NOMO-1 treated with dmso at 0.1 percent for 144 hours (cell line): ENCODE data around the gene NLRP12.
"Not testable (repeated sequence)": the region's sequence is repeated elsewhere in the genome, so short reads cannot be mapped to it uniquely, and the experiment has no call there.

Experiments used
- DNase-seq: peaks from one replicate; lab custom pipeline; 2025; ENCODE audit not compliant: unreplicated experiment; lab: John Stamatoyannopoulos, UW

Gene NLRP12

GRCh38 chr19:53785196-53785889 lies 38.8 kb downstream of the NLRP12 start:
- no peak for DNase-seq

DNA sequence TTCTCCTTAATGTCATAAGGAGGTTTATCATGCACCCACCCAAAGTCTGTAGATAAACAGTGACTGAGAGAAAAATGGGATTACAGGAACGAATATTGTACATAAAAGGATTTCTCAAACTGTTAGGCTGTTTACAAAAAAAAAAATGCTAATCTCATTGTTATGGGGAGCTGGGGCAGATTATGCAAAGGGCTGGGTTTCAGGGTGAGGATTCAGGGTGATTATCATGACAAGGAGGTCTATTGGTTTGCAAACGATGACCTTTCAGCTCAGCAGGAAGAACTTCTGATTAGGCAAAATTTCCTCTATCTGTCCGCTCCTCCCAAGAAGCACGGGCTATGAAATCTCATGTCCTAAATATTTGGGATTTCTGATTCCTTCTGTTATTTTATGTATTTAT lies 41.4 kb downstream of the NLRP12 start:
- no peak for DNase-seq

DNA sequence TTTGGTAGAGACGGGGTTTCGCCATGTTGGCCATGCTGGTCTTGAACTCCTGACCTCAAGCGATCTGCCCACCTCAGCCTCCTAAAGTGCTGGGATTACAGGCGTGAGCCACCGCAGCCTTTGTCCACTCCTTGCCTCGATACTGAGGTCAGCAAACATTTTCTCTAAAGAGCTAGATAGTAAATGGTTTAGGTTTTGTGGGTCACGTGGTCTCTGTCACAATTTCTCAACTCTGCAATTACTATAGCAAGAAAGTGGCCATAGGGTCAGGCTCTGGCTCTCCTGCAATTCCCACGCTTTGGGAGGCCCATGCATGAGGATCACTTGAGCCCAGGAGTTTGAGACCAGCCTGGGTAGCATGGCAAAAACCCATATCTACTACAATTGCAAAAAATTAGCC lies 42.8 kb downstream of the NLRP12 start:
- DNase-seq = not testable (repeated sequence)

DNA sequence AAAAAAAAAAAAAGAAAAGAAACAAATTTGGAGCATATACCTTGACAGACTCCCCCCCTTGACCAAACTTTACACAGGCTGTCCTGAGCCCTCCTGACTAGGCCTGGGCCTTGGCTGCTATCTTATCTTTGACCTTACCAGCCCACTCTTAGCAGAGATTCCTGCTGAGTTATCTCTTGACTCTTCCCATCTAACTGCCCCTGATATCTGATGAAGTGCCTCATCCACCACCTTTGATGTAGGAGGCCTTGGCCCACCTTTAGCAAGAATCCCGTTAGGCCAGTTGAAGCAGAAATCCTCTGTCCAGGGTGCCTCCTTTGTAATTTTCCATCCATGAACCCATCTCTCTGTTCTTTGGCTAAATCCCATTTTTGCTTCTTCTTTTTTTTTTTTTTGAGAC lies 43.6 kb downstream of the NLRP12 start:
- DNase-seq = no peak

DNA sequence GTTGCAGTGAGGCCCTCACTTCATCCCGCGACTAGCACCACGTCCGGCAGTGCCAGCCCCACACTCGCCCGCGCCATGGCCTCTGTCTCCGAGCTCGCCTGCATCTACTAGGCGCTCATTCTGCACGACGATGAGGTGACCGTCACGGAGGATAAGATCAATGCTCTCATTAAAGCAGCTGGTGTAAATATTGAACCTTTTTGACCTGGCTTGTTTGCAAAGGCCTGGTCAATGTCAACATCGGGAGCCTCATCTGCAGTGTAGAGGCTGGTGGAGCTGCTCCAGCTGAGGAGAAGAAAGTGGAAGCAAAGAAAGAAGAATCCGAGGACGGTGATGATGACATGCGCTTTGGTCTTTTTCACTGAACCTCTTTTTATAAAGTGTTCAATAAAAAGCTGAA lies 48.6 kb downstream of the NLRP12 start:
- no peak for DNase-seq

- DNase-seq = not testable (repeated sequence)
These were observed 49.6 kb downstream of the NLRP12 start for GRCh38 chr19:53774491-53774890.

GRCh38 chr19:53773999-53774398 lies 50.1 kb downstream of the NLRP12 start:
- no peak for DNase-seq

DNA sequence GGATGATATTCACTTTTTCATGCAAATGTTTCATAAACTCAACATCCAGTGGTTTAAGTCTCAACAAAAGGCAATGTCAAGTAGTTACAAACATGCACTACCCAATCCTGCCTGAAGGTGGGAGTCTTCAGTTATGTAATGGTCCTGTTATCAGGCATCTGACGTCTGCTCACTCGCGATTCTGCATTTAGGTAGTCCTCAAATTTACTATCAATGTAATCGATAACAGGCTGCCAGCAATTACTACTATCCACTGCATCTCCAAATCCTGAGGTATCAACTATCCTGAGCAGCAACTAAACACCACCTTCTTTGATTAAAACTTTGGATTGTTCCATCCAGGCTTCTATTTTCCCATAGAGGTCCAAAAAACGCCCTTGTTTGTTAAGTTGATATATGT lies 51.2 kb downstream of the NLRP12 start:
- no peak for DNase-seq

DNA sequence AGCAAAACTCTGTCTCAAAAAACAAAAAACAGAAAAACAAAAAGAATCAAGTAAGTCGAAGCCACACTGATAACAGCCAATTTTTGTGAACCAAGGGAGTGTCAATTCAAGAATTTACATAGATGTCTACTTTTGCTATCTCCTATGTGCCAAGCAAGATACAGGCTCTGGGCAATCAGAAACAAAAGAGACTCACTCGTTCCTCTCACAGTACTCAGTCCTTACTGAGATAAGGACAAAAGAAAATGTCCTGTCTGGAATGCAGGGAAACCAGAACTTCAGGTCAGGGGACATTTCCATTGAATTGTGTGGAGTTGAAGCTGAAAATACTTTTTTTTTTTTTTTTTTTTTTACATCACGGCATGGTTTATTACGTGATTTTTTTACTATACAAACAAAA lies 53.0 kb downstream of the NLRP12 start:
- DNase-seq = no peak

GRCh38 chr19:53769696-53770309 lies 54.3 kb downstream of the NLRP12 start:
- not testable (repeated sequence) for DNase-seq

GRCh38 chr19:53768401-53768800 lies 55.7 kb downstream of the NLRP12 start:
- DNase-seq = no peak

GRCh38 chr19:53758991-53759390 lies 65.1 kb downstream of the NLRP12 start:
- not testable (repeated sequence) for DNase-seq
